Putamen (tissue), 1 donor: ENCODE results near the gene N4BP2.
A peak's percentile ranks its signal among the peaks of the same experiment; 100 is the strongest.
"Not testable (repeated sequence)": the region's sequence is repeated elsewhere in the genome, so short reads cannot be mapped to it uniquely, and the experiment has no call there.

ENCODE experiments used
- DNase-seq: peaks from one replicate; pipeline ENCODE4 v3.0.0-alpha.2; 2016; ENCODE audit warnings: low spot score

Gene N4BP2

GRCh38 chr4:40056716-40057585 is at the start of gene N4BP2:
Gene N4BP2 (plus strand): TSS chr4:40056850. CDS start chr4:40097341, 40,491 bp downstream.
- DNase-seq: peak; percentile 72

GRCh38 chr4:40016007-40016406 is 40.6 kb upstream of the N4BP2 start:
- DNase-seq: no peak

GRCh38 chr4:40020221-40020620 is 36.4 kb upstream of the N4BP2 start:
- DNase-seq: no peak

GRCh38 chr4:40021116-40021515 is 35.5 kb upstream of the N4BP2 start:
- DNase-seq: not testable (repeated sequence)

- not testable (repeated sequence) for DNase-seq
Measured at GRCh38 chr4:40024049-40024448, 32.6 kb upstream of the N4BP2 start.

- DNase-seq: no peak
Measured at GRCh38 chr4:40032785-40033184, 23.9 kb upstream of the N4BP2 start.

GRCh38 chr4:40033613-40034012 is 23.0 kb upstream of the N4BP2 start:
- no peak for DNase-seq

- no peak for DNase-seq
Measured at GRCh38 chr4:40038977-40039376, 17.7 kb upstream of the N4BP2 start.

- no peak for DNase-seq
Measured at GRCh38 chr4:40040908-40041307, 15.7 kb upstream of the N4BP2 start.

- no peak for DNase-seq
Measured at GRCh38 chr4:40043786-40044185, 12.9 kb upstream of the N4BP2 start.

GRCh38 chr4:40046311-40046980 is 10.2 kb upstream of the N4BP2 start:
- DNase-seq: no peak

- DNase-seq: no peak
Measured at GRCh38 chr4:40053161-40053560, 3.5 kb upstream of the N4BP2 start.

GRCh38 chr4:40055511-40055862 is 1.2 kb upstream of the N4BP2 start:
- DNase-seq: no peak

- DNase-seq: peak; percentile 37
Measured at GRCh38 chr4:40055863-40056715, 561 bp upstream of the N4BP2 start.

GRCh38 chr4:40057586-40058091 is 989 bp downstream of the N4BP2 start:
- DNase-seq: peak; percentile 88

- no peak for DNase-seq
Measured at GRCh38 chr4:40058121-40058520, 1.5 kb downstream of the N4BP2 start.

- no peak for DNase-seq
Measured at GRCh38 chr4:40058854-40059253, 2.2 kb downstream of the N4BP2 start.

GRCh38 chr4:40059362-40059761 is 2.7 kb downstream of the N4BP2 start:
- no peak for DNase-seq

GRCh38 chr4:40065010-40065409 is 8.4 kb downstream of the N4BP2 start:
- no peak for DNase-seq

GRCh38 chr4:40066651-40067050 is 10.0 kb downstream of the N4BP2 start:
- no peak for DNase-seq

GRCh38 chr4:40070387-40070786 is 13.7 kb downstream of the N4BP2 start:
- DNase-seq: no peak

- DNase-seq: no peak
Measured at GRCh38 chr4:40086421-40086820, 29.8 kb downstream of the N4BP2 start.
